DOHH2 (cell line): ENCODE data around the gene SLC23A3.

Experiments
- H3F3A ChIP-seq: fragments of 200-600 bp; sonication (generic), shearing (Covaris generic); 2 replicates; pipeline ENCODE4 v1.6.0; 2016; ENCODE audit warnings: antibody characterized with exemption, mild to moderate bottlenecking; ENCODE audit not compliant: control insufficient read depth, insufficient read depth
- H3K27ac ChIP-seq: fragments of 200-600 bp; sonication (generic); 2 replicates; pipeline ENCODE4 v1.5.1; 2014; ENCODE audit warnings: low read depth, mild to moderate bottlenecking, low read length, moderate library complexity
- H3K27me3 ChIP-seq: fragments of 200-600 bp; sonication (generic); 2 replicates; pipeline ENCODE4 v1.6.1; 2014; ENCODE audit warnings: mild to moderate bottlenecking, low read length, mixed read lengths; ENCODE audit not compliant: control insufficient read depth
- H3K36me3 ChIP-seq: fragments of 200-600 bp; sonication (generic); 2 replicates; pipeline ENCODE4 v1.6.1; 2014; ENCODE audit warnings: mild to moderate bottlenecking, low read length, moderate library complexity, mixed read lengths; ENCODE audit not compliant: control insufficient read depth
- H3K4me1 ChIP-seq: fragments of 200-600 bp; sonication (generic); 2 replicates; pipeline ENCODE4 v1.6.1; 2014; ENCODE audit warnings: mild to moderate bottlenecking, low read length, mixed read lengths; ENCODE audit not compliant: control insufficient read depth
- H3K4me2 ChIP-seq: fragments of 200-600 bp; sonication (generic); 2 replicates; pipeline ENCODE4 v1.6.0; 2014; ENCODE audit warnings: mild to moderate bottlenecking, low read length, moderate library complexity
- H3K4me3 ChIP-seq: fragments of 200-600 bp; sonication (generic); 2 replicates; pipeline ENCODE4 v1.5.1; 2014; ENCODE audit warnings: mild to moderate bottlenecking, low read length, mixed read lengths
- H3K79me2 ChIP-seq: fragments of 200-600 bp; sonication (generic); 2 replicates; pipeline ENCODE4 v1.6.1; 2014; ENCODE audit warnings: mild to moderate bottlenecking, low read length, mixed read lengths; ENCODE audit not compliant: control insufficient read depth
- H3K9me2 ChIP-seq: fragments of 200-600 bp; sonication (generic); replicated peaks from 2 replicates; pipeline ENCODE4 v1.6.1; 2014; ENCODE audit warnings: mild to moderate bottlenecking, low read length, mixed read lengths; ENCODE audit not compliant: control insufficient read depth
- H3K9me3 ChIP-seq: fragments of 200-600 bp; sonication (generic); 2 replicates; pipeline ENCODE4 v1.6.1; 2014; ENCODE audit warnings: antibody characterized with exemption, low read length, mixed read lengths; ENCODE audit not compliant: control insufficient read depth, insufficient read depth
- H4K20me1 ChIP-seq: fragments of 200-600 bp; sonication (generic); 2 replicates; pipeline ENCODE4 v1.6.0; 2014; ENCODE audit warnings: low read depth, mild to moderate bottlenecking, antibody characterized with exemption, low read length, moderate library complexity; ENCODE audit not compliant: control insufficient read depth, insufficient read depth
- CTCF ChIP-seq: fragments of 200-600 bp; sonication (generic); IDR thresholded peaks from one replicate; pipeline ENCODE4 v1.5.1; 2014; ENCODE audit warnings: antibody characterized with exemption, mild to moderate bottlenecking, low read depth, low read length; ENCODE audit not compliant: poor library complexity, severe bottlenecking
- EZH2phosphoT487 ChIP-seq: fragments of 200-600 bp; sonication (generic); IDR thresholded peaks from 2 replicates; pipeline ENCODE4 v1.6.1; 2017; ENCODE audit warnings: borderline replicate concordance, mild to moderate bottlenecking, antibody characterized with exemption, low read length, moderate library complexity, mixed read lengths

SLC23A3 gene

GRCh38 chr2:219131327-219131726, 38.5 kb downstream of the SLC23A3 start:
- Histone ChIP-seq H3K27ac (no peak overlapping the region), H4K20me1 (no peaks in the 10 kb centered on the region), H3K4me2 (no peak overlapping the region), H3F3A (no peaks in the 10 kb centered on the region), H3K36me3 (no peaks in the 10 kb centered on the region), H3K9me2 (no peaks in the 10 kb centered on the region), H3K9me3 (no peaks in the 10 kb centered on the region), H3K4me1 (no peaks in the 10 kb centered on the region), H3K27me3 (no peaks in the 10 kb centered on the region), H3K79me2 (no peaks in the 10 kb centered on the region), H3K4me3 (no peak overlapping the region)
- no peak for TF ChIP-seq EZH2phosphoT487
- no peak for TF ChIP-seq CTCF

GRCh38 chr2:219129589-219129988, 40.2 kb downstream of the SLC23A3 start:
- Histone ChIP-seq H3K36me3 (no peaks in the 10 kb centered on the region), H3K9me3 (no peaks in the 10 kb centered on the region), H3K27ac (no peak overlapping the region), H3K9me2 (no peaks in the 10 kb centered on the region), H3K79me2 (no peaks in the 10 kb centered on the region), H4K20me1 (no peaks in the 10 kb centered on the region), H3F3A (no peaks in the 10 kb centered on the region), H3K4me1 (no peaks in the 10 kb centered on the region), H3K27me3 (no peaks in the 10 kb centered on the region), H3K4me2 (no peak overlapping the region), H3K4me3 (no peak overlapping the region)
- TF ChIP-seq CTCF (no peak), EZH2phosphoT487 (no peak)

- H4K20me1 ChIP-seq: no peaks in the 10 kb centered on the region
- TF ChIP-seq CTCF (no peak), EZH2phosphoT487 (no peak)
These were observed 41.4 kb downstream of the SLC23A3 start for GRCh38 chr2:219128396-219128795.

More at GRCh38 chr2:219128396-219128795, 41.4 kb downstream of the SLC23A3 start:
- Histone ChIP-seq H3K9me3 (no peaks in the 10 kb centered on the region), H3K27me3 (no peaks in the 10 kb centered on the region), H3F3A (no peaks in the 10 kb centered on the region), H3K4me3 (no peak overlapping the region), H3K79me2 (no peaks in the 10 kb centered on the region), H3K4me1 (no peaks in the 10 kb centered on the region), H3K9me2 (no peaks in the 10 kb centered on the region), H3K27ac (no peak overlapping the region), H3K4me2 (no peak overlapping the region), H3K36me3 (no peaks in the 10 kb centered on the region)
